GM12864 (cell line): ENCODE results near the gene TAOK2.

ENCODE experiments used
- DNase-seq: peaks from one replicate; pipeline ENCODE4 v3.0.0-alpha.2; 2011; ENCODE audit warnings: low read depth
- H3K4me3 ChIP-seq: 2 replicates; pipeline ENCODE4 v1.5.1; 2011; ENCODE audit warnings: mild to moderate bottlenecking, low read depth, low read length, control low read depth
- CTCF ChIP-seq: IDR thresholded peaks from 2 replicates; pipeline ENCODE4 v1.5.1; 2011; ENCODE audit warnings: low read depth, mild to moderate bottlenecking, moderate library complexity, low read length, control low read depth, inconsistent platforms; ENCODE audit errors: missing control alignments

The TAOK2 gene

GRCh38 chr16:30006095-30006473 lies 32.4 kb downstream of the TAOK2 start:
- no peak for TF ChIP-seq CTCF
- no peak for DNase-seq
- no peak overlapping the region for H3K4me3 ChIP-seq

GRCh38 chr16:30006659-30007377 lies 33.1 kb downstream of the TAOK2 start:
- DNase-seq, result no peak
- TF ChIP-seq CTCF, result no peak

GRCh38 chr16:30007378-30007895 lies 33.8 kb downstream of the TAOK2 start:
- H3K4me3 ChIP-seq, result no peak overlapping the region
- DNase-seq, result no peak
- no peak for TF ChIP-seq CTCF

More at GRCh38 chr16:30006659-30007377, 33.1 kb downstream of the TAOK2 start:
- no peak overlapping the region for H3K4me3 ChIP-seq

GRCh38 chr16:30009085-30009862 lies 35.6 kb downstream of the TAOK2 start:
- DNase-seq, result no peak
- no peak for TF ChIP-seq CTCF
- H3K4me3 ChIP-seq, result no peak overlapping the region

- no peak for TF ChIP-seq CTCF
- no peak for DNase-seq
- no peak overlapping the region; the same call in 1 of the 2 replicates for H3K4me3 ChIP-seq
These were observed 36.5 kb downstream of the TAOK2 start for GRCh38 chr16:30009990-30010843.

GRCh38 chr16:30010844-30011713 lies 37.4 kb downstream of the TAOK2 start, which contains the start of gene DOC2A:
DOC2A (minus strand) TSS chr16:30011027; CDS start chr16:30010222, 805 bp downstream.
- peak within 1 kb of the TSS; percentile 49 for H3K4me3 ChIP-seq
- TF ChIP-seq CTCF, result no peak
- DNase-seq, result no peak
